DMS 273 treated with DMSO at 0.1 percent for 48 hours (cell line): ENCODE results near the gene PWP2.
"Not testable (repeated sequence)": the region's sequence is repeated elsewhere in the genome, so short reads cannot be mapped to it uniquely, and the experiment has no call there.

Source experiments
- DNase-seq: peaks from one replicate; lab custom pipeline; 2025; lab: John Stamatoyannopoulos, UW

Gene PWP2

GRCh38 chr21:44083631-44084291 lies 23.4 kb upstream of the PWP2 start:
- DNase-seq = no peak

GRCh38 chr21:44084496-44085241 lies 22.5 kb upstream of the PWP2 start:
- DNase-seq = no peak

DNA sequence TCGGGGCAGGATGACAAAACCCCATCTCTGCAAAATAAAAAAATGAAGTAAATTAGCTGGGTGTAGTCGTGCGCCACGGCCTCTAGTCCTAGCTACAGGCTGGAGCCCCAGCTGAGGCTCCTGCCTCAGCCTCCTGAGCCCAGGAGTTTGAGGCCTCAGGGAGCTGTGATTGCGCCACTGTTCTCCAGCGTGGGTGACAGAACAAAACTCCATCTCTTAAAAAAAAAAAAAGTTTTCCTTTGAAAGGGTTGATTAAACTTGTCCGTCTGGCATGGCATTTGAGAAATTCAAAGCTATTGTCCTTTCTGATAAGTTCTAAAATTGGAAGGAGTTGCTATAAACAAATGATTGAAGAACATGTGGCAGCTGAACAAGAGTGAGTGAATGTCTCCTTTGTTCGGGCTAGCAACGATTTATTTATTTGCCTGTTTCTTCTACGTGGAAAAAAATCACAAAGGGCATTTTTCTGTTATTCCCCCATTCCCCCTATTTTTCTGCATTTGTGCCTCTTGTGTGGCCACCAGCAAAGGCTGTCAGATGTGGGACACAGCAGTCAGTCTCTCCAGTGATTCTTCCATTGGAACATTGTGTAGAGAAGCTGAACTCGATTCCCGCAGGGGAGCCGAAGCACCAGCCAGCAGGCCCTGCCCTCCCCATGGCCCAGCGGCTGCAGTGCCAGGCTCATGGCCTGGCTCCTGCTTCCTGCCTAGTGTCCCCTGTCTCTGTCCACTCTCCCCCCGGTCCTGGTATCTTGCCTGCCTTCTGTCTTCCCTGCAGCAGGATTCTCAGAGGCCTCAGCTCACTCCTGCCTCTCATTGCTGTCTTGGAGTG lies 21.5 kb upstream of the PWP2 start:
- no peak for DNase-seq

DNA sequence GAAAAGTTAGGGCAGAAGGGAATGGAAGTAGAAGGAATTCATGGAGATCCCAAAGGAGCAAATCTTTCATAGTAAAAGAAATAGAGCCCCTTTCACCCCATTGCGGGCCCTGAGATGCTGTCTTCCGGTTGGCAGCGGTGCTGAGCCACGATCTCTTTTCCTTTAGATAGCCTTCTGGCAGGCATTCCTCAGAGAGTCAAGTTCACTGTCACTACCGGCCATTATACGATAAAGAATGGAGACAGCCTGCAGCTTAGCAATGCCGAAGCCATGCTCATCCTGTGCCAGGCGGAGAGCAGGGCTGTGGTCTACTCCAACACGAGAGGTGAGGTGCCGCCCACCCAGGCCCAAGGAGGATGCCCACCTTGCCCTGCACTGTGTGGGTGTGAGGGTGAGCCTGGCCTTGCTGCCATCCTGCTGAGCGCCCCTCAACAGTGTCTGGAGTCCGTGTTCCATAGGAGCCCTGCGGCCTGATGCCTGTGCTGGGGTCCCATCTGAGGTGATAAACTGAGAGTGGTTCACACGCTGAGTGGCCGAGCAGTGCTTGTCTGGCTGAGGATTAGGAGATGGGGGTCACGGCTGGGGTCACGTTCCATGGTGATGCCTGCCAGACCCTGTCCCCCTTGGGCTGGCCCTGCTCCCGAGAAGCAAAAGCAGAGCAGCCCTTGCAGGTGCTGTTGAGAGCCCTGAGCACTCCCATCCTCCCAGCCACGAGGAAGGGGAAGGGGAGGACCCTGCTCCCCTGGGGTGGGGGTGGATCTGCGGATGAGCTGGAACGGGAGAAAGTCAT lies 20.4 kb upstream of the PWP2 start:
- no peak for DNase-seq

GRCh38 chr21:44087426-44088400 lies 19.5 kb upstream of the PWP2 start:
- DNase-seq = no peak

- DNase-seq = no peak
Observed at GRCh38 chr21:44088401-44088780, 18.8 kb upstream of the PWP2 start.

DNA sequence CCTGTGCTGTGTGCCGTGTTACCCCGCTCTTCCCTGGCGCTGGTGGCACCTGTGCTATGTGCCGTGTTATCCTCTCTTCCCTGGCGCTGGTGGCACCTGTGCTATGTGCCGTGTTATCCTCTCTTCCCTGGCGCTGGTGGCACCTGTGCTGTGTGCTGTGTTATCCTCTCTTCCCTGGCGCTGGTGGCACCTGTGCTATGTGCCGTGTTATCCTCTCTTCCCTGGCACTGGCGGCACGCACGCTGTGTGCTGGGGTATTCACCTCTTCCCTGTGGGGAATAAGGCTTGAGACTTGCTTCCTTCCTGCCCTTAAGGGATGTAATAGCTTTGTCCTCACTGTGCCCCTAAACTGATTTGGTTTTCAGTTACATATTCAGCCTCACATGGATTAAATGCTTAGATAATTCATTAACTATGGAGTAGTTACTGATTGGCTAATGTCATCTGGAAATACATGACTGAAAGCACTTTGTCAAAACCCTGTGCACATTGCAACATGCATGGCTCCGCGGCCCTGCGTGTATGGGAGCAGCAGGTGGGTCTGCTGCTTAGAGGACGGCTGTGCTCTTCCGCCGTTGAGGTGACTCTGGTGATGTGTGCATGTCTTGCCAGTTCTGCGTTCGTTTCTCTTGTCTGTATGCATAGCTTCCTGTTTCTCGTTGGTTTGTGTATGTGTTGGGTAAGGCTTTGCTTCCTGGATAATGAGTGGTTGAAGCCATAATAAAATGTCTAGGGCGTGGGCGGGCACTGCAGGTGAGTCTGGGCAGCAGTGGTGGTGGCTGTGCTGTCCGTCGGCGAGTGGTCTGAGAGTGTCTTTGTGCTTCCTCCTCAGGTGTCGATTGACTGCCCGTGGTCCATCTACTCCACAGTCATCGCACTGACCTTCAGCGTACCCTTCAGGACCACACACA lies 17.9 kb upstream of the PWP2 start:
- DNase-seq = no peak

DNA sequence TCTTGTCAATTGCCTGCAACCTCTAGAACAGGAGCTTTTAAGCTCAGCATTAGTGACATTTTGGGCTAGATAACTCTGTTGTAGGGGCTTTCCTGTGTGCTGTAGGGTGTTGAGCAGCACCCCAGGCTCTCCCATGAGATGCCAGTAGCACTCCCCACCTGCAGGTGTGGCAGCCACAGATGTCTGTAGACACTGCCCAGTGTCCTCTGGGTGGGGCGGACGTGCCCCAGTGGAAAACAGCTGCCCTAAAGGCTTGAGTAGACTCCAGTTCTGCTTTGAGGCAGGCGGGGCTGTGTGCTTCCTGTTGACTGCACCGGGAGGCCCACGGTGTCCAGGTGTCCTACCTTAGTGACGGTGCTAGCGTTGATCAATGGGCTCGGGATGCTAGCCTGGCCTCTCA lies 16.9 kb upstream of the PWP2 start:
- no peak for DNase-seq

GRCh38 chr21:44092211-44092610 lies 15.0 kb upstream of the PWP2 start:
- no peak for DNase-seq

- DNase-seq = no peak
Observed at GRCh38 chr21:44093761-44094160, 13.4 kb upstream of the PWP2 start.

GRCh38 chr21:44094832-44095231 lies 12.4 kb upstream of the PWP2 start:
- DNase-seq = no peak

DNA sequence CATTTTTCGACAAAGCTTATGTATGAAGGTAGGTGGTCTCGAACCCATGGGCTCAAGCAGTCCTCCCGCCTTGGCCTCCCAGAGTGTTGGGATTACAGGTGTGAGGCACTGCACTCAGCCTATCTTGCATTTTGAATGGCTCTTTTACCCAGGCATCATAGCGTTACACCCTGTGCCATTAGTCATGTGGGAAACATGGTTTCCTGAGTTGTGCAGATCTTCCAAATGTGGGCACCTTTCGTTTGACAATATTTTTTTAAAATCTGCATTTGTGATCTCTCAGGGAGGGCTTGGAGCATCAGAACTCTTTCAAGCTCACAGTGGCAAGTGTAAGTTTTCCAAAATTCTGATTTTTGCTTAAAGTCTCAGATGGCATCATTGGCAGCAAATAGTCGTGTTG lies 8.7 kb upstream of the PWP2 start:
- DNase-seq = not testable (repeated sequence)

GRCh38 chr21:44098964-44099363 lies 8.2 kb upstream of the PWP2 start:
- DNase-seq = not testable (repeated sequence)

GRCh38 chr21:44107589-44107988 lies 390 bp downstream of the PWP2 start:
- DNase-seq = not testable (repeated sequence)

GRCh38 chr21:44113702-44114371 lies 6.6 kb downstream of the PWP2 start:
- DNase-seq = not testable (repeated sequence)

- DNase-seq = not testable (repeated sequence)
Observed at GRCh38 chr21:44122131-44122530, 14.9 kb downstream of the PWP2 start.

GRCh38 chr21:44127827-44128226 lies 20.6 kb downstream of the PWP2 start:
- DNase-seq = not testable (repeated sequence)

DNA sequence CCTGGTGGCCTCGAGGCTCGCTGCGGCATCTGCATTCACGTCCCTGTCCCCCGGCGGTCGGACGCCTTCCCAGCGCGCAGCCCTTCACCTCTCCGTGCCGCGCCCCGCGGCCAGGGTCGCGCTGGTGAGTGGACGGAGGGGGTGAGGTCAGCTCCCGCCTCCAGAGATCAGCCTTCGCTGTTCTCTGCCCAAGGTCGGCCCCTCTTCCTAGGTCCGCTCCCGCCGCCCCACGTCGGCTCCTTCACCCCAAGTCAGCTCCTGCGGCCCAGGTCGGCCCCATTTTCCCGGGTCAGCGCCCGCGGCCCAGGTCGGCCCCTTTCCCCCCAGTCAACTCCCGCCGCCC lies 26.5 kb downstream of the PWP2 start:
- not testable (repeated sequence) for DNase-seq

GRCh38 chr21:44134732-44135131 lies 27.5 kb downstream of the PWP2 start:
- not testable (repeated sequence) for DNase-seq
